Mucosa of gallbladder (tissue), 1 donor: ENCODE results near the gene WDR90. TPM values are rescaled to one million over a fixed set of nuclear protein-coding genes. Genes with fewer than 3 reads are reported as not detected.
A peak's percentile ranks its signal among the peaks of the same experiment; 100 is the strongest.
"Not testable (repeated sequence)": the region's sequence is repeated elsewhere in the genome, so short reads cannot be mapped to it uniquely, and the experiment has no call there.

ENCODE experiments used
- DNase-seq: peaks from one replicate; pipeline ENCODE4 v3.0.0-alpha.2; 2020; ENCODE audit warnings: low spot score
- total RNA-seq: library from RNA; stranded (reverse); gene quantifications from one replicate; pipeline ENCODE4 v1.2.1, GENCODE V29; 2021
- donor health status: DM: no; HTN: no; CAD: no.

The WDR90 gene
- total RNA-seq, 1 donor from 2014 or later: 62.4 TPM

GRCh38 chr16:708019-708418 lies 58.9 kb downstream of the WDR90 start:
- no peak for DNase-seq

GRCh38 chr16:708959-709358 lies 59.8 kb downstream of the WDR90 start:
- DNase-seq: no peak

GRCh38 chr16:709566-710499 lies 60.7 kb downstream of the WDR90 start:
- no peak for DNase-seq

- no peak for DNase-seq
Observed at GRCh38 chr16:710500-711075, 61.4 kb downstream of the WDR90 start.

- DNase-seq: no peak
Observed at GRCh38 chr16:711084-711483, 61.9 kb downstream of the WDR90 start.

GRCh38 chr16:711548-712320 lies 62.6 kb downstream of the WDR90 start:
- DNase-seq: peak; percentile 75

GRCh38 chr16:712740-713250 lies 63.6 kb downstream of the WDR90 start:
- not testable (repeated sequence) for DNase-seq

- no peak for DNase-seq
Observed at GRCh38 chr16:714079-714478, 64.9 kb downstream of the WDR90 start.

- DNase-seq: peak; percentile 91
Observed at GRCh38 chr16:714558-715476, 65.7 kb downstream of the WDR90 start, which contains the start of gene METRN. Gene METRN, plus strand, starts transcription at chr16:715118. Its CDS starts 172 bp downstream, at chr16:715290.

GRCh38 chr16:715477-716199 lies 66.5 kb downstream of the WDR90 start:
- no peak for DNase-seq

- DNase-seq: no peak
Observed at GRCh38 chr16:716200-716568, 67.0 kb downstream of the WDR90 start.

GRCh38 chr16:716768-717325 lies 67.7 kb downstream of the WDR90 start:
- no peak for DNase-seq

Other genes with a start within 250 kb of the WDR90 start
- gene DECR2, start 247.5 kb upstream of the WDR90 start, total RNA-seq: 36.8 TPM
- gene RAB11FIP3, start 223.7 kb upstream of the WDR90 start, total RNA-seq: 58.5 TPM
- 75.4 TPM for gene CAPN15, start 121.7 kb upstream of the WDR90 start, total RNA-seq
- gene PRR35, start 89.0 kb upstream of the WDR90 start, total RNA-seq: not detected
- gene NHLRC4, start 82.4 kb upstream of the WDR90 start, total RNA-seq: 1.2 TPM
- 117 TPM for gene PIGQ, start 79.4 kb upstream of the WDR90 start, total RNA-seq
- 33.1 TPM for gene RAB40C, start 59.3 kb upstream of the WDR90 start, total RNA-seq
- 1.7 TPM for gene WFIKKN1, start 18.4 kb upstream of the WDR90 start, total RNA-seq
- gene METTL26, start 13.1 kb upstream of the WDR90 start, total RNA-seq: 69.3 TPM
- gene MCRIP2, start 7.5 kb upstream of the WDR90 start, total RNA-seq: 67.6 TPM
- gene RHOT2, start 18.8 kb downstream of the WDR90 start, total RNA-seq: 125 TPM
- 5.5 TPM for gene RHBDL1, start 26.3 kb downstream of the WDR90 start, total RNA-seq
- 125 TPM for gene STUB1, start 31.0 kb downstream of the WDR90 start, total RNA-seq
- gene JMJD8, start 35.0 kb downstream of the WDR90 start, total RNA-seq: 66.7 TPM
- gene WDR24, start 41.0 kb downstream of the WDR90 start, total RNA-seq: 14.8 TPM
- 0.78 TPM for gene FBXL16, start 56.4 kb downstream of the WDR90 start, total RNA-seq
- gene METRN, start 65.8 kb downstream of the WDR90 start, total RNA-seq: 62.0 TPM
- gene ANTKMT, start 71.8 kb downstream of the WDR90 start, total RNA-seq: 54.7 TPM
- 3.3 TPM for gene CCDC78, start 77.1 kb downstream of the WDR90 start, total RNA-seq
- 13.4 TPM for gene HAGHL, start 77.7 kb downstream of the WDR90 start, total RNA-seq
- gene CIAO3, start 91.6 kb downstream of the WDR90 start, total RNA-seq: 47.1 TPM
- 53.1 TPM for gene MSLN, start 111.4 kb downstream of the WDR90 start, total RNA-seq
- gene RPUSD1, start 139.0 kb downstream of the WDR90 start, total RNA-seq: 18.5 TPM
- gene CHTF18, start 139.3 kb downstream of the WDR90 start, total RNA-seq: 17.3 TPM
- gene GNG13, start 151.4 kb downstream of the WDR90 start, total RNA-seq: not detected